A673 (cell line): ENCODE data around the gene SMTNL1.

Experiments used
- EZH2 ChIP-seq: fragments of 200-600 bp; sonication (generic); IDR thresholded peaks from 2 replicates; pipeline ENCODE4 v1.6.1; 2017; ENCODE audit warnings: borderline replicate concordance, low read depth, mild to moderate bottlenecking, mixed read lengths, antibody characterized with exemption, low read length; ENCODE audit not compliant: poor library complexity, severe bottlenecking
- TF ChIP-seq, protein P1 (sequence below): fragments of 300-800, 200-600 bp; sonication (generic); conservative IDR thresholded peaks from 2 replicates; pipeline ENCODE4 v1.5.1; 2017; ENCODE audit warnings: low read depth, mild to moderate bottlenecking, antibody characterized with exemption, low read length, moderate library complexity, mixed read lengths

GRCh38 chr11:57496109-57496820 lies 41.1 kb upstream of the SMTNL1 start:
- TF ChIP-seq, protein P1, sequence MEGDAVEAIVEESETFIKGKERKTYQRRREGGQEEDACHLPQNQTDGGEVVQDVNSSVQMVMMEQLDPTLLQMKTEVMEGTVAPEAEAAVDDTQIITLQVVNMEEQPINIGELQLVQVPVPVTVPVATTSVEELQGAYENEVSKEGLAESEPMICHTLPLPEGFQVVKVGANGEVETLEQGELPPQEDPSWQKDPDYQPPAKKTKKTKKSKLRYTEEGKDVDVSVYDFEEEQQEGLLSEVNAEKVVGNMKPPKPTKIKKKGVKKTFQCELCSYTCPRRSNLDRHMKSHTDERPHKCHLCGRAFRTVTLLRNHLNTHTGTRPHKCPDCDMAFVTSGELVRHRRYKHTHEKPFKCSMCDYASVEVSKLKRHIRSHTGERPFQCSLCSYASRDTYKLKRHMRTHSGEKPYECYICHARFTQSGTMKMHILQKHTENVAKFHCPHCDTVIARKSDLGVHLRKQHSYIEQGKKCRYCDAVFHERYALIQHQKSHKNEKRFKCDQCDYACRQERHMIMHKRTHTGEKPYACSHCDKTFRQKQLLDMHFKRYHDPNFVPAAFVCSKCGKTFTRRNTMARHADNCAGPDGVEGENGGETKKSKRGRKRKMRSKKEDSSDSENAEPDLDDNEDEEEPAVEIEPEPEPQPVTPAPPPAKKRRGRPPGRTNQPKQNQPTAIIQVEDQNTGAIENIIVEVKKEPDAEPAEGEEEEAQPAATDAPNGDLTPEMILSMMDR = no peak
- no peak for TF ChIP-seq EZH2
